H1 (cell line): ENCODE measurements around the gene KCNMA1. TPM values are rescaled to one million over a fixed set of nuclear protein-coding genes. Genes with fewer than 3 reads are reported as not detected.
A peak's percentile ranks its signal among the peaks of the same experiment; 100 is the strongest.

Source experiments
- CBX5 ChIP-seq: fragments of 300-800, 300-1000 bp; sonication (generic); IDR thresholded peaks from 2 replicates; pipeline ENCODE4 v1.7.1; 2016; ENCODE audit warnings: antibody characterized with exemption, low read length, low read depth
- CHD2 ChIP-seq: IDR thresholded peaks from 2 replicates; pipeline ENCODE4 v1.6.1; 2012; ENCODE audit warnings: low read length, improper control_type of control experiment
- CHD7 ChIP-seq: fragments of 300-600 bp; sonication (generic); IDR thresholded peaks from 2 replicates; pipeline ENCODE4 v1.7.1; 2012; ENCODE audit warnings: low read length, moderate library complexity, mild to moderate bottlenecking, inconsistent platforms; ENCODE audit not compliant: insufficient replicate concordance
- JUND ChIP-seq: IDR thresholded peaks from 2 replicates; pipeline ENCODE4 v1.6.1; 2011; ENCODE audit warnings: mild to moderate bottlenecking, improper control_type of control experiment, low read length
- KDM1A ChIP-seq: fragments of 200-600, 300-600 bp; sonication (generic); IDR thresholded peaks from 2 replicates; pipeline ENCODE4 v1.7.1; 2016; ENCODE audit warnings: mild to moderate bottlenecking, low read length, borderline replicate concordance
- POU5F1 ChIP-seq: IDR thresholded peaks from 2 replicates; pipeline ENCODE4 v1.6.1; 2011; ENCODE audit warnings: low read depth, mild to moderate bottlenecking, low read length, moderate library complexity
- RNF2 ChIP-seq: fragments of 200-900, 300-1000 bp; sonication (generic); IDR thresholded peaks from 2 replicates; pipeline ENCODE4 v1.7.1; 2016; ENCODE audit warnings: borderline replicate concordance, low read depth, mild to moderate bottlenecking, antibody characterized with exemption, low read length; ENCODE audit not compliant: poor library complexity, severe bottlenecking; ENCODE audit errors: missing control alignments
- RXRA ChIP-seq: IDR thresholded peaks from 2 replicates; pipeline ENCODE4 v1.6.1; 2011; ENCODE audit warnings: low read depth, mild to moderate bottlenecking, low read length, moderate library complexity; ENCODE audit not compliant: insufficient read depth
- SP1 ChIP-seq: IDR thresholded peaks from 2 replicates; pipeline ENCODE4 v1.6.1; 2011; ENCODE audit warnings: low read depth, low read length
- polyA plus RNA-seq, 7 experiments: library from polyadenylated mRNA; depleted of rRNA in 3 of 7; stranded (reverse) in 5 of 7; unstranded in 2 of 7; fragments of >200 nt in 5 of 7; fragments of 200-250 nt in 2 of 7; gene quantifications; 1 replicate in 5 of 7; 2 replicates in 1 of 7; 4 replicates in 1 of 7; pipeline versions ENCODE4 v1.2.1 to v1.2.3, GENCODE V29; 2011 to 2013; ENCODE audit warnings: missing spikeins in 2 of 7, mixed read lengths in 2 of 7
- total RNA-seq: library from RNA; stranded (reverse); fragmentation: NEBNext Ultra II Directional; extraction: Animal tissue kit (Norgen Biotek cat#: 25700); gene quantifications from 2 replicates; pipeline ENCODE4 v1.2.1, GENCODE V29; 2021

Gene KCNMA1
- total and polyA plus RNA-seq, 2 of the 8 experiments (the other 6 are each of a cell fraction or from before 2014, with no cell fraction given) = 10.2 to 11.1 TPM

- no peak for TF ChIP-seq JUND
- TF ChIP-seq RNF2 = no peak
- no peak for TF ChIP-seq KDM1A
- no peak for TF ChIP-seq CBX5
- TF ChIP-seq POU5F1 = peak; percentile 81
- peak; percentile 52; the same call in 1 of the 2 replicates for TF ChIP-seq SP1
- no peak for TF ChIP-seq CHD2
- TF ChIP-seq RXRA = no peak
- peak; percentile 97 for TF ChIP-seq CHD7
Observed at GRCh38 chr10:77114181-77114821, 523.3 kb downstream of the KCNMA1 start (continued).
